Gastroesophageal sphincter (tissue), 3 donors: ENCODE results near the gene PCDHB9.

Experiments used
- EP300 ChIP-seq: sonication (generic); formaldehyde crosslinking; IDR thresholded peaks from one replicate; pipeline ENCODE4 v1.6.1; 2017; ENCODE audit warnings: antibody characterized with exemption, mild to moderate bottlenecking
- TF ChIP-seq, protein P1 (sequence below), 4 experiments: fragments of 200-600 bp in 2 of 4; fragments of 450-650 bp in 2 of 4; sonication (generic) in 1 of 4; IDR thresholded peaks; one replicate each; pipeline ENCODE4 v1.5.1; 2017 to 2019; ENCODE audit warnings: antibody characterized with exemption in 4 of 4, mild to moderate bottlenecking in 2 of 4, moderate library complexity in 2 of 4

DNA sequence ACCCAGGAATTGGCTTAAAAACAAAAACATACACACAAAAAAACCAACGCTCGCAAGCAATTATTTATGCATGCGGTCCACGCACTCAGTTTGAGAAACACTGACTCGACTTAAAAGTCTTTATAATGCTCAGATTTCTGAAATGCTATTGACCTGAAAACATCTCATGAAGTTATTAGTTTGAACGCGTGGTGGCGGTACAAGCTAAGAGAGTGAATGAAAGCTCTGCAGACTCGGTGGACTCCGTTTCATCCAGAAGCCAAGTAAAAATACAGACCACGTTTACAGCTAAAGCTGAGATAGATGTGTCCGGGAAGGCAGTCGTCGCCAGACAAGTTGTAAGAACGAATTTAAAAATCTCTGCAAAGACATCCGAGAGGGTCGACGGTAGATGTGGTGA is 37.1 kb upstream of the PCDHB9 start, which contains the start of gene PCDHB6:
- TF ChIP-seq, protein P1, sequence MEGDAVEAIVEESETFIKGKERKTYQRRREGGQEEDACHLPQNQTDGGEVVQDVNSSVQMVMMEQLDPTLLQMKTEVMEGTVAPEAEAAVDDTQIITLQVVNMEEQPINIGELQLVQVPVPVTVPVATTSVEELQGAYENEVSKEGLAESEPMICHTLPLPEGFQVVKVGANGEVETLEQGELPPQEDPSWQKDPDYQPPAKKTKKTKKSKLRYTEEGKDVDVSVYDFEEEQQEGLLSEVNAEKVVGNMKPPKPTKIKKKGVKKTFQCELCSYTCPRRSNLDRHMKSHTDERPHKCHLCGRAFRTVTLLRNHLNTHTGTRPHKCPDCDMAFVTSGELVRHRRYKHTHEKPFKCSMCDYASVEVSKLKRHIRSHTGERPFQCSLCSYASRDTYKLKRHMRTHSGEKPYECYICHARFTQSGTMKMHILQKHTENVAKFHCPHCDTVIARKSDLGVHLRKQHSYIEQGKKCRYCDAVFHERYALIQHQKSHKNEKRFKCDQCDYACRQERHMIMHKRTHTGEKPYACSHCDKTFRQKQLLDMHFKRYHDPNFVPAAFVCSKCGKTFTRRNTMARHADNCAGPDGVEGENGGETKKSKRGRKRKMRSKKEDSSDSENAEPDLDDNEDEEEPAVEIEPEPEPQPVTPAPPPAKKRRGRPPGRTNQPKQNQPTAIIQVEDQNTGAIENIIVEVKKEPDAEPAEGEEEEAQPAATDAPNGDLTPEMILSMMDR (IDR thresholded peaks at IDR 0.05) = peak in 1 of 4 experiments; percentile 27
- TF ChIP-seq EP300 = no peak
